GM10266 (cell line): ENCODE results near the gene ARNT2.

ENCODE experiments used
- DNase-seq: peaks from one replicate; pipeline ENCODE4 v3.0.0; 2012; ENCODE audit errors: extremely low spot score
- TF ChIP-seq, protein P1 (sequence below): IDR thresholded peaks from 2 replicates; pipeline ENCODE4 v1.5.1; 2012; ENCODE audit warnings: mild to moderate bottlenecking, low read depth; ENCODE audit not compliant: control insufficient read depth, insufficient read depth; ENCODE audit errors: missing control alignments

ARNT2 gene

GRCh38 chr15:80405970-80406369 is 1.8 kb downstream of the ARNT2 start:
- no peak for DNase-seq
- TF ChIP-seq, protein P1, sequence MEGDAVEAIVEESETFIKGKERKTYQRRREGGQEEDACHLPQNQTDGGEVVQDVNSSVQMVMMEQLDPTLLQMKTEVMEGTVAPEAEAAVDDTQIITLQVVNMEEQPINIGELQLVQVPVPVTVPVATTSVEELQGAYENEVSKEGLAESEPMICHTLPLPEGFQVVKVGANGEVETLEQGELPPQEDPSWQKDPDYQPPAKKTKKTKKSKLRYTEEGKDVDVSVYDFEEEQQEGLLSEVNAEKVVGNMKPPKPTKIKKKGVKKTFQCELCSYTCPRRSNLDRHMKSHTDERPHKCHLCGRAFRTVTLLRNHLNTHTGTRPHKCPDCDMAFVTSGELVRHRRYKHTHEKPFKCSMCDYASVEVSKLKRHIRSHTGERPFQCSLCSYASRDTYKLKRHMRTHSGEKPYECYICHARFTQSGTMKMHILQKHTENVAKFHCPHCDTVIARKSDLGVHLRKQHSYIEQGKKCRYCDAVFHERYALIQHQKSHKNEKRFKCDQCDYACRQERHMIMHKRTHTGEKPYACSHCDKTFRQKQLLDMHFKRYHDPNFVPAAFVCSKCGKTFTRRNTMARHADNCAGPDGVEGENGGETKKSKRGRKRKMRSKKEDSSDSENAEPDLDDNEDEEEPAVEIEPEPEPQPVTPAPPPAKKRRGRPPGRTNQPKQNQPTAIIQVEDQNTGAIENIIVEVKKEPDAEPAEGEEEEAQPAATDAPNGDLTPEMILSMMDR: no peak

GRCh38 chr15:80411788-80412288 is 7.7 kb downstream of the ARNT2 start:
- DNase-seq: no peak

GRCh38 chr15:80414546-80415357 is 10.6 kb downstream of the ARNT2 start:
- TF ChIP-seq, protein P1: no peak
- DNase-seq: no peak

More at GRCh38 chr15:80411788-80412288, 7.7 kb downstream of the ARNT2 start:
- TF ChIP-seq, protein P1: no peak

- TF ChIP-seq, protein P1: no peak
- no peak for DNase-seq
Observed at GRCh38 chr15:80415358-80415670, 11.1 kb downstream of the ARNT2 start.

GRCh38 chr15:80416702-80417101 is 12.5 kb downstream of the ARNT2 start:
- no peak for DNase-seq
- TF ChIP-seq, protein P1: no peak

DNA sequence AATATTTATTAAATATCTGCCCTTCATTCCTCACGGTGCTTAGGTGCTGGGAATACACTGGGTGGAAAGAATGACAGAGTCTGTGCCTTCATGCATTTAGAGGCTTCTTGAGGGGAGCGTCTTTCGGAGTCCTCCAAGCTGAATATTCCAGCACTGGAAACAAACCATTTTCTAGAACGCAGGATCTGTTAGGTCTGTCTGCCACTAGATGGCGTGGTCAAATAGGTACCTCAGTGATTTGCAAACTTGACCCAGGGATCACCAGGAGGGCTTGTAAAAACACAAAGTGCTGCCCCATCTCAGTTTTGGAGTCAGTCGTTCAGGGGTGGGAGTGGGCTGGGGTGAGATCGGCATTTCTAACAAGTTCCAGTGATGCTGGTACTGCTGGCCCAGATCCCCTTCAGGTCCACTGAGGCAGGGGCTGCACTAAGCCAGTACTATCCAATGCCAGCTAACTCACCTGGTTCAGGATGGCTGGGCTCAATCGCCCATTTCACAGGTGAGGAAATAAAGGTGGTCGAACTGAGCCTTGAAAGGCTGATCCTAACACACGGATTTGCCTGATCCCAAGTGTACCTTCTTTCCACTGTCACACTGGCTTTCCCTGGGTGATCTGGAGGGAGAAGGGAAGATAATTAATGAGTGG is 14.8 kb downstream of the ARNT2 start:
- DNase-seq: peak; percentile 42
- TF ChIP-seq, protein P1: peak; percentile 66

DNA sequence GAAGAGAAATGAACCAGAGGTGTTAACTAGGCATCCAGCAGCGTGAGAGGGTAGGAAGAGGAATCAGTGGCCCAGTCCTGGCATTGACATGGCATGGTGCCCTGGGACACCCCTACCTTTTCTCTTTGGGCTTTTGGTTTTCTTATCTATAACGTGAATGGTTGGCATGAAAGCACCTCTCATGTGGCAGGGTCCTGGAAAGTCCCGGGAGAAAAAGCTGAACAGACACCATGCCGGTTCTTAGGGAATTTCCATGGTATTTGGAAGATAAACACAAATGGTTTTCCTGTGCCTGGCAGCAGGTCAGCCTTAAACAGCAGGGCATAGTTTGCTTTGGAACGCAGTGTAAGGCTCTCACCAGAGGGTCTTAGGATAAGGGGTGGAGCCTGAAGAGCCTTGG is 15.4 kb downstream of the ARNT2 start:
- TF ChIP-seq, protein P1: no peak
- no peak for DNase-seq
